PC-9 (cell line): Measurements from ENCODE around the gene NELFB.

ENCODE experiments used
- EZH2 ChIP-seq: fragments of 200-600 bp; sonication (generic); IDR thresholded peaks from 2 replicates; pipeline ENCODE4 v1.8.0; 2017; ENCODE audit warnings: antibody characterized with exemption, low read depth
- TF ChIP-seq, protein P1 (sequence below): fragments of 200-600 bp; sonication (generic); conservative IDR thresholded peaks from 2 replicates; pipeline ENCODE4 v1.6.1; 2017; ENCODE audit warnings: mixed run types, antibody characterized with exemption, mild to moderate bottlenecking, moderate library complexity

GRCh38 chr9:137263506-137263905 is 8.4 kb downstream of the NELFB start:
- TF ChIP-seq, protein P1, sequence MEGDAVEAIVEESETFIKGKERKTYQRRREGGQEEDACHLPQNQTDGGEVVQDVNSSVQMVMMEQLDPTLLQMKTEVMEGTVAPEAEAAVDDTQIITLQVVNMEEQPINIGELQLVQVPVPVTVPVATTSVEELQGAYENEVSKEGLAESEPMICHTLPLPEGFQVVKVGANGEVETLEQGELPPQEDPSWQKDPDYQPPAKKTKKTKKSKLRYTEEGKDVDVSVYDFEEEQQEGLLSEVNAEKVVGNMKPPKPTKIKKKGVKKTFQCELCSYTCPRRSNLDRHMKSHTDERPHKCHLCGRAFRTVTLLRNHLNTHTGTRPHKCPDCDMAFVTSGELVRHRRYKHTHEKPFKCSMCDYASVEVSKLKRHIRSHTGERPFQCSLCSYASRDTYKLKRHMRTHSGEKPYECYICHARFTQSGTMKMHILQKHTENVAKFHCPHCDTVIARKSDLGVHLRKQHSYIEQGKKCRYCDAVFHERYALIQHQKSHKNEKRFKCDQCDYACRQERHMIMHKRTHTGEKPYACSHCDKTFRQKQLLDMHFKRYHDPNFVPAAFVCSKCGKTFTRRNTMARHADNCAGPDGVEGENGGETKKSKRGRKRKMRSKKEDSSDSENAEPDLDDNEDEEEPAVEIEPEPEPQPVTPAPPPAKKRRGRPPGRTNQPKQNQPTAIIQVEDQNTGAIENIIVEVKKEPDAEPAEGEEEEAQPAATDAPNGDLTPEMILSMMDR, result no peak
- no peak for TF ChIP-seq EZH2
